HepG2 (cell line): ENCODE measurements around the gene MXRA8. TPM values are rescaled to one million over a fixed set of nuclear protein-coding genes. Genes with fewer than 3 reads are reported as not detected.

Experiments
- EED ChIP-seq: sonication (generic); formaldehyde crosslinking; IDR thresholded peaks from 2 replicates; pipeline ENCODE4 v1.5.0; 2020; ENCODE audit warnings: mild to moderate bottlenecking, missing genetic modification reagents
- HIVEP1 ChIP-seq: sonication (generic); formaldehyde crosslinking; IDR thresholded peaks from 2 replicates; pipeline ENCODE4 v1.4.0; 2020; ENCODE audit warnings: mild to moderate bottlenecking, missing genetic modification reagents
- HNF1B ChIP-seq: sonication (generic); formaldehyde crosslinking; IDR thresholded peaks from 2 replicates; pipeline ENCODE4 v1.5.1; 2020; ENCODE audit warnings: mild to moderate bottlenecking, moderate library complexity, missing genetic modification reagents
- NFAT5 ChIP-seq: sonication (generic); formaldehyde crosslinking; IDR thresholded peaks from 2 replicates; pipeline ENCODE4 v1.4.0; 2020; ENCODE audit warnings: missing genetic modification reagents
- POLR2AphosphoS5 ChIP-seq: IDR thresholded peaks from 2 replicates; pipeline ENCODE4 v1.6.1; 2012; ENCODE audit warnings: low read depth, low read length
- SNRNP70 ChIP-seq: fragments of 200-400 bp; formaldehyde crosslinking; IDR thresholded peaks from 2 replicates; pipeline ENCODE4 v1.6.1; 2017; ENCODE audit warnings: mild to moderate bottlenecking, low read depth, low read length, moderate library complexity
- SP2 ChIP-seq: sonication (generic); formaldehyde crosslinking; IDR thresholded peaks from 2 replicates; pipeline ENCODE4 v1.5.1; 2020; ENCODE audit warnings: mild to moderate bottlenecking, missing genetic modification reagents
- ZNF143 ChIP-seq: sonication (generic); formaldehyde crosslinking; IDR thresholded peaks from 2 replicates; pipeline ENCODE4 v1.4.0; 2020; ENCODE audit warnings: missing genetic modification reagents
- ZNF160 ChIP-seq: sonication (generic); formaldehyde crosslinking; IDR thresholded peaks from 2 replicates; pipeline ENCODE4 v1.8.0; 2022; ENCODE audit warnings: mild to moderate bottlenecking, inconsistent platforms, missing genetic modification reagents
- ZNF235 ChIP-seq: sonication (generic); formaldehyde crosslinking; IDR thresholded peaks from 2 replicates; pipeline ENCODE4 v1.8.1; 2023; ENCODE audit warnings: mild to moderate bottlenecking, missing genetic modification reagents, borderline replicate concordance
- ZNF569 ChIP-seq: sonication (generic); formaldehyde crosslinking; IDR thresholded peaks from 2 replicates; pipeline ENCODE4 v1.5.0; 2020; ENCODE audit warnings: mild to moderate bottlenecking, missing genetic modification reagents, moderate library complexity, borderline replicate concordance
- ZNF574 ChIP-seq: sonication (generic); formaldehyde crosslinking; IDR thresholded peaks from 2 replicates; pipeline ENCODE4 v1.4.0; 2020; ENCODE audit warnings: missing genetic modification reagents
- ZNF576 ChIP-seq: sonication (generic); formaldehyde crosslinking; IDR thresholded peaks from 2 replicates; pipeline ENCODE4 v1.4.0; 2020; ENCODE audit warnings: mild to moderate bottlenecking, missing genetic modification reagents
- ZNF720 ChIP-seq: sonication (generic); formaldehyde crosslinking; IDR thresholded peaks from 2 replicates; pipeline ENCODE4 v1.4.0; 2020; ENCODE audit warnings: missing genetic modification reagents
- ZNF879 ChIP-seq: sonication (generic); formaldehyde crosslinking; IDR thresholded peaks from 2 replicates; pipeline ENCODE4 v1.8.1; 2023; ENCODE audit warnings: missing genetic modification reagents
- polyA plus RNA-seq, 8 experiments: library from polyadenylated mRNA; depleted of rRNA in 3 of 8; stranded (reverse) in 7 of 8; unstranded in 1 of 8; fragments of >200 nt; fragmentation: Illumina TruSeq in 4 of 8; extraction: Trizol in 4 of 8; gene quantifications; 2 replicates each; pipeline versions ENCODE4 v1.2.1 to v1.2.3, GENCODE V29; 2011 to 2016; ENCODE audit warnings: low read depth in 4 of 8, missing spikeins in 1 of 8, mixed read lengths in 1 of 8; ENCODE audit not compliant: insufficient read depth in 1 of 8
- total RNA-seq, 5 experiments: library from RNA; depleted of rRNA; stranded (reverse); fragments of >200 nt; fragmentation: Illumina TruSeq; extraction: Trizol; gene quantifications; 2 replicates each; pipeline ENCODE4 v1.2.3, GENCODE V29; 2016; ENCODE audit warnings: low read depth in 1 of 5

Gene MXRA8
- total and polyA plus RNA-seq, 2 of the 13 experiments (the other 11 are each of a cell fraction or from before 2014, with no cell fraction given), result 19.8 to 44.8 TPM

DNA sequence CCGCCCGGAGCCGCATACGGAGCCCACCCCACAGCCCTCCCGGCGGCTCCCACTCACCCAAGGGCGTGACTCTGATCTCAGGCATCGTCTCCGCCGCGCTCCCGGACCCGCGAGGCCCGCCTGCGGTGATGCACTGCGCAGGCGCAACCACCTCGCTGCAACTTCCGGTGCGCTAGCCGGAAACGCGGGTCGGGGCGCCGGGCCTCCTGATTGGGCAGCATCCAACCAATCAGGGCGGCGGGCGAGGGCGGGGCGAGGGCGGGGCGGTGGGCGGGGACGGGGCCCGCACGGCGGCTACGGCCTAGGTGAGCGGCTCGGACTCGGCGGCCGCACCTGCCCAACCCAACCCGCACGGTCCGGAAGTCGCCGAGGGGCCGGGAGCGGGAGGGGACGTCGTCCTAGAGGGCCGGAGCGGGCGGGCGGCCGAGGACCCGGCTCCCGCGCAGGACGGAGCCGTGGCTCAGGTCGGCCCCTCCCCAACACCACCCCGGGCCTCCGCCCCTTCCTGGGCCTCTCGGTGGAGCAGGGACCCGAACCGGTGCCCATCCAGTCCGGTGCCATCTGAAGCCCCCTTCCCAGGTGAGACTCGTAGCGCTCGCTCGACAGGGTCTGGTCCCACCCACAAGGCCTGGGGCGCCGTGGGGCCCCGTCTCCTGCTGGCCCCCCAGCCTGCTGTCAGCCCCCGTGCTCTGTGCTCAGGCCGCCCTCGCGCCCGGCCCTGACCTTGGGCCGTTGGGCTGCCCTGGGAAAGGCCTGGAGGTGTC, 33.6 kb downstream of the MXRA8 start, which contains the start of the genes CPTP and INTS11 (continued):
- no peak for TF ChIP-seq NFAT5 (CRISPR knock-in tag)
- peak; percentile 73 for TF ChIP-seq POLR2AphosphoS5
- TF ChIP-seq EED (CRISPR knock-in tag), result 0 out of 2 replicates have a peak, but pooled peaks have one; percentile 72
- TF ChIP-seq ZNF576 (CRISPR knock-in tag), result 0 out of 2 replicates have a peak, but pooled peaks have one; percentile 63
- peak; percentile 86; the same call in 1 of the 2 replicates for TF ChIP-seq HNF1B
- TF ChIP-seq SNRNP70, result no peak
- TF ChIP-seq ZNF143 (CRISPR knock-in tag), result peak; percentile 30; the same call in 1 of the 2 replicates
- no peak for TF ChIP-seq ZNF720
- 0 out of 2 replicates have a peak, but pooled peaks have one; percentile 14 for TF ChIP-seq ZNF160 (CRISPR knock-in tag)
- TF ChIP-seq ZNF235, result 0 out of 2 replicates have a peak, but pooled peaks have one; percentile 62
- TF ChIP-seq ZNF879 (CRISPR knock-in tag), result no peak
- TF ChIP-seq SP2, result peak; percentile 68
- peak; percentile 82; the same call in 1 of the 2 replicates for TF ChIP-seq HIVEP1 (CRISPR knock-in tag)
- no peak for TF ChIP-seq ZNF569 (CRISPR knock-in tag)
- TF ChIP-seq ZNF574 (CRISPR knock-in tag), result peak; percentile 72
